ENCODE results near the gene SLC6A7. TPM values are rescaled to one million over a fixed set of nuclear protein-coding genes. Genes with fewer than 3 reads are reported as not detected.

Gene SLC6A7
- total RNA-seq, 6 donors from 2014 or later: 0.44 TPM; not detected in 5

GRCh38 chr5:150179019-150179620, 10.7 kb upstream of the SLC6A7 start:
- 85 to 89% methylated on average over 7 of the region's 7 CpGs for WGBS, 2 donors
- Histone ChIP-seq H3K9me3 (no peaks in the 10 kb centered on the region), H3K27ac (peak overlapping the region in 1 of 4 donors; percentile 53)

GRCh38 chr5:150180241-150181026, 9.4 kb upstream of the SLC6A7 start:
- TF ChIP-seq POLR2AphosphoS5 (IDR thresholded peaks at IDR 0.05) (peak in 1 of 2 donors; percentile 28), CTCF (IDR thresholded peaks at IDR 0.05) (no peak)
- Histone ChIP-seq H3K36me3 (no peaks in the 10 kb centered on the region), H3K9me3 (no peaks in the 10 kb centered on the region), H3K4me1 (peaks cover 0 to 4% (median 3%) of the 10 kb centered on the region in 4 donors), H3K27ac (peak overlapping the region; percentile 53 to 61 (median 56)), H3K4me3 (no peak overlapping the region), H3K27me3 (no peaks in the 10 kb centered on the region)
- ATAC-seq (ENCODE audit: low FRiP score in 2 of 2) (peak; percentile 42 to 85), DNase-seq (peak in 1 of 2 donors; percentile 80)
- WGBS, 2 donors: 68 to 79% methylated on average over 13 to 18 of the region's 18 CpGs

More at GRCh38 chr5:150179019-150179620, 10.7 kb upstream of the SLC6A7 start:
- Histone ChIP-seq H3K4me1 (peaks cover 0 to 4% (median 3%) of the 10 kb centered on the region in 4 donors), H3K36me3 (no peaks in the 10 kb centered on the region), H3K27me3 (no peaks in the 10 kb centered on the region), H3K4me3 (no peak overlapping the region)
- DNase-seq: no peak
- TF ChIP-seq POLR2AphosphoS5 (IDR thresholded peaks at IDR 0.05) (no peak), EP300 (IDR thresholded peaks at IDR 0.05) (no peak), POLR2A (IDR thresholded peaks at IDR 0.05) (no peak), CTCF (IDR thresholded peaks at IDR 0.05) (no peak)
- no peak for ATAC-seq (ENCODE audit: low FRiP score in 2 of 2)

GRCh38 chr5:150181027-150181426, 8.8 kb upstream of the SLC6A7 start:
- Histone ChIP-seq H3K9me3 (no peaks in the 10 kb centered on the region), H3K36me3 (no peaks in the 10 kb centered on the region), H3K4me3 (no peak overlapping the region), H3K27ac (peak overlapping the region; percentile 53 to 61 (median 56)), H3K4me1 (peaks cover 0 to 4% (median 3%) of the 10 kb centered on the region in 4 donors), H3K27me3 (no peaks in the 10 kb centered on the region)
- WGBS, 2 donors: 62 to 64% methylated on average over 5 of the region's 5 CpGs
- ATAC-seq (ENCODE audit: low FRiP score in 2 of 2): peak in 1 of 2 donors; percentile 63
- no peak for DNase-seq
- TF ChIP-seq POLR2A (IDR thresholded peaks at IDR 0.05) (no peak), CTCF (IDR thresholded peaks at IDR 0.05) (no peak), POLR2AphosphoS5 (IDR thresholded peaks at IDR 0.05) (no peak), EP300 (IDR thresholded peaks at IDR 0.05) (no peak)

- H3K4me3 ChIP-seq: no peak overlapping the region
- H3K9me3 ChIP-seq: no peaks in the 10 kb centered on the region
- 85 to 89% methylated on average over 9 of the region's 9 CpGs for WGBS, 2 donors
- DNase-seq: peak in 1 of 2 donors; percentile 35
- H3K27me3 ChIP-seq: no peaks in the 10 kb centered on the region
- ATAC-seq (ENCODE audit: low FRiP score in 2 of 2): no peak
- peak overlapping the region in 1 of 4 donors; percentile 61 for H3K27ac ChIP-seq
- peaks cover 0 to 4% (median 3%) of the 10 kb centered on the region in 4 donors for H3K4me1 ChIP-seq
- no peak for TF ChIP-seq POLR2AphosphoS5 (IDR thresholded peaks at IDR 0.05)
- H3K36me3 ChIP-seq: no peaks in the 10 kb centered on the region
These were observed 7.9 kb upstream of the SLC6A7 start for GRCh38 chr5:150181766-150182545.

GRCh38 chr5:150182774-150183173, 7.1 kb upstream of the SLC6A7 start:
- Histone ChIP-seq H3K4me3 (no peak overlapping the region), H3K27me3 (no peaks in the 10 kb centered on the region), H3K9me3 (no peaks in the 10 kb centered on the region), H3K4me1 (peaks cover 0 to 4% (median 3%) of the 10 kb centered on the region in 4 donors), H3K36me3 (no peaks in the 10 kb centered on the region), H3K27ac (no peak overlapping the region)
- DNase-seq (no peak), ATAC-seq (ENCODE audit: low FRiP score in 2 of 2) (no peak)
- TF ChIP-seq CTCF (IDR thresholded peaks at IDR 0.05) (no peak), EP300 (IDR thresholded peaks at IDR 0.05) (no peak), POLR2AphosphoS5 (IDR thresholded peaks at IDR 0.05) (no peak), POLR2A (IDR thresholded peaks at IDR 0.05) (no peak)
- 86 to 93% methylated on average over 10 of the region's 10 CpGs for WGBS, 2 donors

Data from upper lobe of left lung (tissue), 6 donors.